Measurements from ENCODE around the gene AZI2.
A peak's percentile ranks its signal among the peaks of the same experiment; 100 is the strongest.

The AZI2 gene

GRCh38 chr3:28376424-28376823 is 27.8 kb upstream of the AZI2 start:
- TF ChIP-seq ZNF8 (CRISPR knock-in tag; IDR thresholded peaks at IDR 0.05) (no peak), CREB5 (CRISPR knock-in tag; IDR thresholded peaks at IDR 0.05; ENCODE audit: low read depth) (no peak), ZNF565 (CRISPR knock-in tag; conservative IDR thresholded peaks at IDR 0.05; ENCODE audit: low read depth) (no peak), OSR1 (CRISPR knock-in tag; IDR thresholded peaks at IDR 0.05) (no peak), SNAI2 (CRISPR knock-in tag; IDR thresholded peaks at IDR 0.05) (no peak), ISL1 (CRISPR knock-in tag; IDR thresholded peaks at IDR 0.05) (no peak), ARNTL (CRISPR knock-in tag; IDR thresholded peaks at IDR 0.05; ENCODE audit: borderline replicate concordance, low read depth) (no peak), CSRNP3 (CRISPR knock-in tag; IDR thresholded peaks at IDR 0.05) (no peak), CSDC2 (CRISPR knock-in tag; IDR thresholded peaks at IDR 0.05) (no peak), ZNF70 (CRISPR knock-in tag; IDR thresholded peaks at IDR 0.05) (no peak), TOX (CRISPR knock-in tag; IDR thresholded peaks at IDR 0.05; ENCODE audit: borderline replicate concordance) (no peak), ZC3H10 (CRISPR knock-in tag; IDR thresholded peaks at IDR 0.05) (no peak), TSHZ2 (CRISPR knock-in tag; IDR thresholded peaks at IDR 0.05) (no peak), RARB (CRISPR knock-in tag; IDR thresholded peaks at IDR 0.05) (no peak), ZFP30 (CRISPR knock-in tag; IDR thresholded peaks at IDR 0.05) (no peak), PPARA (CRISPR knock-in tag; IDR thresholded peaks at IDR 0.05; ENCODE audit: borderline replicate concordance) (no peak), ESRRG (CRISPR knock-in tag; IDR thresholded peaks at IDR 0.05) (no peak), BACH2 (CRISPR knock-in tag; IDR thresholded peaks at IDR 0.05; ENCODE audit: borderline replicate concordance) (no peak)
- TF ChIP-seq, protein P1, sequence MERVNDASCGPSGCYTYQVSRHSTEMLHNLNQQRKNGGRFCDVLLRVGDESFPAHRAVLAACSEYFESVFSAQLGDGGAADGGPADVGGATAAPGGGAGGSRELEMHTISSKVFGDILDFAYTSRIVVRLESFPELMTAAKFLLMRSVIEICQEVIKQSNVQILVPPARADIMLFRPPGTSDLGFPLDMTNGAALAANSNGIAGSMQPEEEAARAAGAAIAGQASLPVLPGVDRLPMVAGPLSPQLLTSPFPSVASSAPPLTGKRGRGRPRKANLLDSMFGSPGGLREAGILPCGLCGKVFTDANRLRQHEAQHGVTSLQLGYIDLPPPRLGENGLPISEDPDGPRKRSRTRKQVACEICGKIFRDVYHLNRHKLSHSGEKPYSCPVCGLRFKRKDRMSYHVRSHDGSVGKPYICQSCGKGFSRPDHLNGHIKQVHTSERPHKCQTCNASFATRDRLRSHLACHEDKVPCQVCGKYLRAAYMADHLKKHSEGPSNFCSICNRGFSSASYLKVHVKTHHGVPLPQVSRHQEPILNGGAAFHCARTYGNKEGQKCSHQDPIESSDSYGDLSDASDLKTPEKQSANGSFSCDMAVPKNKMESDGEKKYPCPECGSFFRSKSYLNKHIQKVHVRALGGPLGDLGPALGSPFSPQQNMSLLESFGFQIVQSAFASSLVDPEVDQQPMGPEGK (CRISPR knock-in tag; IDR thresholded peaks at IDR 0.05; ENCODE audit: borderline replicate concordance), result no peak
- TF ChIP-seq, protein P2, sequence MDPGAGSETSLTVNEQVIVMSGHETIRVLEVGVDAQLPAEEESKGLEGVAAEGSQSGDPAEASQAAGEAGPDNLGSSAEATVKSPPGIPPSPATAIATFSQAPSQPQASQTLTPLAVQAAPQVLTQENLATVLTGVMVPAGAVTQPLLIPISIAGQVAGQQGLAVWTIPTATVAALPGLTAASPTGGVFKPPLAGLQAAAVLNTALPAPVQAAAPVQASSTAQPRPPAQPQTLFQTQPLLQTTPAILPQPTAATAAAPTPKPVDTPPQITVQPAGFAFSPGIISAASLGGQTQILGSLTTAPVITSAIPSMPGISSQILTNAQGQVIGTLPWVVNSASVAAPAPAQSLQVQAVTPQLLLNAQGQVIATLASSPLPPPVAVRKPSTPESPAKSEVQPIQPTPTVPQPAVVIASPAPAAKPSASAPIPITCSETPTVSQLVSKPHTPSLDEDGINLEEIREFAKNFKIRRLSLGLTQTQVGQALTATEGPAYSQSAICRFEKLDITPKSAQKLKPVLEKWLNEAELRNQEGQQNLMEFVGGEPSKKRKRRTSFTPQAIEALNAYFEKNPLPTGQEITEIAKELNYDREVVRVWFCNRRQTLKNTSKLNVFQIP (CRISPR knock-in tag; IDR thresholded peaks at IDR 0.05; ENCODE audit: borderline replicate concordance, low read depth), result no peak

DNA sequence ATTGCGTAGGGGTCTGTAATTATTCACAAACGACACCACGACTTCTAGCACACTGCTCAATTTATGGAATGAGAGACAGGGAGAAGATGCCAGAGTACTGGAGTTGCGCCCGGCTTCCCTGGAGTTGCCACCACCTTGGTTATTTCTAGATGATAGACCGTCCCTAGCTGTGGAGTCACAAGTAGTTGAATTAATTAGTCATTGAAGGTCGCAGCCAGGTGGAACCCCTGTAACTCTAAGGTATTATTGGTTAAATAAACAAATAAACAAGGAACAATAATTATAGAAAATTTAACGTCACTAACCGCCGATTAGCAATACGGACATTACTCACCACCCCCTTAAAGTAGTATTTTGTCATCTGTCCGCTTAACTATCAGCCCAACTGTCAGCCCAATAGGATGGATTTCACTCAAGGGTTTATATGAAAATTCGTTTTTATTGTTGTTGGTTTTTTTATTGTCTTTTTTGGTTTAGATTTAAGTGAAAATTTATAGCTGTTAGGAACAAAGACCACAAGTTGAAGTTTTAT is 911 bp upstream of the AZI2 start:
- TF ChIP-seq ZNF8 (CRISPR knock-in tag; IDR thresholded peaks at IDR 0.05) (peak; percentile 68), SNAI2 (CRISPR knock-in tag; IDR thresholded peaks at IDR 0.05) (no peak)
- peak; percentile 20; the same call in 2 of the 3 replicates for ATAC-seq

More at GRCh38 chr3:28376424-28376823, 27.8 kb upstream of the AZI2 start:
- no peak for ATAC-seq

- TF ChIP-seq TSHZ2 (CRISPR knock-in tag; IDR thresholded peaks at IDR 0.05) (no peak), ZFP3 (CRISPR knock-in tag; IDR thresholded peaks at IDR 0.05) (no peak), ZFP30 (CRISPR knock-in tag; IDR thresholded peaks at IDR 0.05) (no peak), ISL1 (CRISPR knock-in tag; IDR thresholded peaks at IDR 0.05) (no peak), ZNF70 (CRISPR knock-in tag; IDR thresholded peaks at IDR 0.05) (no peak), GLIS3 (CRISPR knock-in tag; IDR thresholded peaks at IDR 0.05) (no peak), TOX (CRISPR knock-in tag; IDR thresholded peaks at IDR 0.05; ENCODE audit: borderline replicate concordance) (no peak), OSR1 (CRISPR knock-in tag; IDR thresholded peaks at IDR 0.05) (no peak), ZC3H10 (CRISPR knock-in tag; IDR thresholded peaks at IDR 0.05) (no peak), ARNTL (CRISPR knock-in tag; IDR thresholded peaks at IDR 0.05; ENCODE audit: borderline replicate concordance, low read depth) (no peak)
- TF ChIP-seq, protein P2 (CRISPR knock-in tag; IDR thresholded peaks at IDR 0.05; ENCODE audit: borderline replicate concordance, low read depth), result no peak
- peak; percentile 87 for ATAC-seq
These were observed 377 bp downstream of the AZI2 start for GRCh38 chr3:28348265-28348628.

Measured in SK-N-SH treated with all-trans-retinoic acid at 6 μM for 48 hours (cell line).